ENCODE data around the gene RBPJL. TPM values are rescaled to one million over a fixed set of nuclear protein-coding genes. Genes with fewer than 3 reads are reported as not detected.
A peak's percentile ranks its signal among the peaks of the same experiment; 100 is the strongest.

RBPJL gene
- total RNA-seq: not detected

GRCh38 chr20:45306431-45306982 lies at the start of gene RBPJL:
Gene RBPJL, plus strand, starts transcription at chr20:45306840. Its CDS starts 83 bp downstream, at chr20:45306923.
- peaks cover 0 to 5% of the 10 kb centered on the region in 2 donors for H3K4me1 ChIP-seq
- H3K27ac ChIP-seq: no peak within 1 kb of the TSS
- H3K4me3 ChIP-seq: no peak within 1 kb of the TSS
- H3K36me3 ChIP-seq: no peaks in the 10 kb centered on the region
- H3K9me3 ChIP-seq: no peaks in the 10 kb centered on the region
- H3K27me3 ChIP-seq: peaks cover 0 to 14% of the 10 kb centered on the region in 2 donors
- DNase-seq (ENCODE audit: low spot score in 2 of 2): no peak
- intact Hi-C loops (cut with DNase I; ENCODE audit: low total_unique reads): no loop called here
- no peak for TF ChIP-seq POLR2AphosphoS5 (IDR thresholded peaks at IDR 0.05)
- TF ChIP-seq CTCF (IDR thresholded peaks at IDR 0.05): peak in 1 of 3 donors; percentile 21
- no peak for TF ChIP-seq POLR2A (IDR thresholded peaks at IDR 0.05)

GRCh38 chr20:45257161-45257560 lies 49.5 kb upstream of the RBPJL start:
- intact Hi-C loops (cut with DNase I; ENCODE audit: low total_unique reads): no loop called here
- H3K9me3 ChIP-seq: no peaks in the 10 kb centered on the region
- no peaks in the 10 kb centered on the region for H3K36me3 ChIP-seq
- no peak for DNase-seq (ENCODE audit: low spot score in 2 of 2)
- peaks cover 5% of the 10 kb centered on the region in 2 donors for H3K4me1 ChIP-seq
- no peak overlapping the region for H3K4me3 ChIP-seq
- H3K27me3 ChIP-seq: no peaks in the 10 kb centered on the region
- no peak overlapping the region for H3K27ac ChIP-seq
- no peak for TF ChIP-seq POLR2AphosphoS5 (IDR thresholded peaks at IDR 0.05)
- TF ChIP-seq POLR2A (IDR thresholded peaks at IDR 0.05): no peak
- no peak for TF ChIP-seq CTCF (IDR thresholded peaks at IDR 0.05)

GRCh38 chr20:45257711-45258110 lies 48.9 kb upstream of the RBPJL start:
- no peaks in the 10 kb centered on the region for H3K9me3 ChIP-seq
- intact Hi-C loops (cut with DNase I; ENCODE audit: low total_unique reads): no loop called here
- DNase-seq (ENCODE audit: low spot score in 2 of 2): no peak
- no peak overlapping the region for H3K27ac ChIP-seq
- peaks cover 5% of the 10 kb centered on the region in 2 donors for H3K4me1 ChIP-seq
- H3K36me3 ChIP-seq: no peaks in the 10 kb centered on the region
- no peaks in the 10 kb centered on the region for H3K27me3 ChIP-seq
- no peak overlapping the region for H3K4me3 ChIP-seq
- no peak for TF ChIP-seq POLR2AphosphoS5 (IDR thresholded peaks at IDR 0.05)
- TF ChIP-seq POLR2A (IDR thresholded peaks at IDR 0.05): no peak
- TF ChIP-seq CTCF (IDR thresholded peaks at IDR 0.05): no peak

GRCh38 chr20:45258259-45258658 lies 48.4 kb upstream of the RBPJL start:
- DNase-seq (ENCODE audit: low spot score in 2 of 2): no peak
- Histone ChIP-seq H3K9me3 (no peaks in the 10 kb centered on the region), H3K4me1 (peaks cover 5% of the 10 kb centered on the region in 2 donors), H3K27ac (no peak overlapping the region), H3K4me3 (no peak overlapping the region), H3K27me3 (no peaks in the 10 kb centered on the region), H3K36me3 (no peaks in the 10 kb centered on the region)
- TF ChIP-seq POLR2A (IDR thresholded peaks at IDR 0.05) (no peak), POLR2AphosphoS5 (IDR thresholded peaks at IDR 0.05) (no peak), CTCF (IDR thresholded peaks at IDR 0.05) (no peak)
- intact Hi-C loops (cut with DNase I; ENCODE audit: low total_unique reads): no loop called here

GRCh38 chr20:45258664-45259063 lies 48.0 kb upstream of the RBPJL start:
- Histone ChIP-seq H3K4me1 (peaks cover 5% of the 10 kb centered on the region in 2 donors), H3K4me3 (no peak overlapping the region), H3K27me3 (no peaks in the 10 kb centered on the region), H3K36me3 (no peaks in the 10 kb centered on the region), H3K27ac (no peak overlapping the region), H3K9me3 (no peaks in the 10 kb centered on the region)
- no peak for DNase-seq (ENCODE audit: low spot score in 2 of 2)
- no peak for TF ChIP-seq CTCF (IDR thresholded peaks at IDR 0.05)
- TF ChIP-seq POLR2AphosphoS5 (IDR thresholded peaks at IDR 0.05): no peak
- TF ChIP-seq POLR2A (IDR thresholded peaks at IDR 0.05): no peak
- intact Hi-C loops (cut with DNase I; ENCODE audit: low total_unique reads): no loop called here
